GM18867 (cell line): Measurements from ENCODE around the gene LTK.

Source experiments
- ATAC-seq: cut with Tn5 transposase; IDR thresholded peaks from one replicate; pipeline ENCODE4 v1.9.1; 2021; ENCODE audit warnings: mild to moderate bottlenecking, moderate library complexity; ENCODE audit not compliant: unreplicated experiment

LTK gene

DNA sequence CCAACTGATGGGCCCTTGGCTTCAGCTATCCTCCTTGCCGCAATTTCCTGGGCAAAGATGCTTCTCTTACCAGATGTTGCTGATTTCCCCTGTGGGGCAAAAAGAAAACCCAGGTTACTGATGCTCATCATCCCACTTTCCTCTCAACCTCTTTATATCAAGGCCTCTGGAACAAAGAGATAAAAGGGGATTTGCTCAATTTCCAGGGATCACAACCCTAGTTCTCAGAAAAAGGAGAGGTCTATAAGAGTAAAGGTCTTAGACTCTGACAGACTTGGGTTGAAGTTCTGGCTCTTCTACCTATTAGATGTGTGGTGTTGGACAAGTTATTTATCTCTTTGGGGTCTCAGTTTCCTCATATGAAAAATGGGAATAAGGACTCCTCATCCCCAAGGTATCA lies 21.9 kb upstream of the LTK start:
- no peak for ATAC-seq

DNA sequence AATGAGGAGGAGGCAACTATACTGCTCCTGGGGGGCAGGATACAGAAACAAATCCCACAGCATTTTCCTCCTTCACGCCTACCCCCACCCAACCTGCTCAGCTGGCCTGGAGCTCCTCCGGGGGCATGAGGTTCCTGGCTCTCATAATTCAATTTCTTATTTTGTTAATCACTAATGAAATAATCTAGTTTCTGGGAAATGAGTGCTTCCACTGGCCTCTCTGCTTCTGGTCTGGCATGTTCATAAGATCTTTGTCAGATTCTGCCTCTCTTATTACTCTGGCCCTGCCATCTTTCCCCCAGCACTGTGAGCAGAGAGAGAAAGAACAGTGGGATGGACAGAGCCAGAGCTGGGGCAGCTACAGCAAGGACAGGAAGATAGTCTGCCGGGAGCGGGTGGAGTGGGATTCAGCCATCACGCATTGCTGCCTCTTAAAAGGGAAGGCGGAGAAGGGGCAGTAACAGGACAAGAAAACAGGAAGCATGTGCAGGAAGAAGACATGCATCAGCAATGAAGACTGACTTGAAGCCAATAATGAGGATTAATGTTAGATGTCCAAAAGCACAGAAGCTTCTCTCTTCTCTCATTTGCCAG lies 16.8 kb upstream of the LTK start:
- no peak for ATAC-seq

DNA sequence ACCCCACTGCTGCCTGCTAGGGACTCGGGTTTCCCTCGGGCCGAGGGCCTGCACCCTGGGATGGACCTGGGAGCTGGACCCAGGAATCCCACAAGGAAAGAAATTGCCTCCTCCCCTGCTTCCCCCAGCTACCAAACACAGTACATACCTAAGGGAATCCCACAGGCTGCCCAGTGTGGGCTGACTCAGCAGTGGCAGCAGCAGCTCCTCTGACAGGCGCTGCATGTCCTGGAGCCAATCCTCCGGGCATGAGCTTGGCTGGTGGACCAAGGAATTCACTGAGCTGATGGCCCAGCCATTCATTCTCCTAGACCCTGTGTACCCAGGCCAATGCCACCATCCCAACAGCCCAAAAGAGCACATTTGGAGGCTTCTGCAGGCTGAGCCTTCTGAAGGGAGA lies 9.5 kb upstream of the LTK start:
- no peak for ATAC-seq

DNA sequence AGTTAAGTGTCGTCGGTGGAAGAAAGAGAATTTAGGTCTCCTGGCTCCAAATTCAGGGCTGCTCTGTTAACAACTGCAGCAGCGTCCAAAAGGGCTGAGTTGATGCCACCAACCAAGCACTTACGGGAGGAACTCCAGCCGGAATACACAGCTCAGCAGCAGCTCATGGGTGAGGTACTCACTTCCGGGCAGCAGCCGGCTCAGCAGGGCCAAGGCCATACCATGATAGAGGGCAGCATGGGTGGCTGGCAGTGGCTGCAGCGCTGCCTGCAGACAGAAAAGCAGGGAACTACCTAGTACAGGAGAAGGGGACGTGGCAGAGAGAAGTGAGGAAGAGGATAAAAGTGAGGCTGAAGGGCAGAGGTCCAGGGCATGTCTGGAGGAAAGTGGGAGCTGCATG lies 8.0 kb upstream of the LTK start:
- no peak for ATAC-seq

DNA sequence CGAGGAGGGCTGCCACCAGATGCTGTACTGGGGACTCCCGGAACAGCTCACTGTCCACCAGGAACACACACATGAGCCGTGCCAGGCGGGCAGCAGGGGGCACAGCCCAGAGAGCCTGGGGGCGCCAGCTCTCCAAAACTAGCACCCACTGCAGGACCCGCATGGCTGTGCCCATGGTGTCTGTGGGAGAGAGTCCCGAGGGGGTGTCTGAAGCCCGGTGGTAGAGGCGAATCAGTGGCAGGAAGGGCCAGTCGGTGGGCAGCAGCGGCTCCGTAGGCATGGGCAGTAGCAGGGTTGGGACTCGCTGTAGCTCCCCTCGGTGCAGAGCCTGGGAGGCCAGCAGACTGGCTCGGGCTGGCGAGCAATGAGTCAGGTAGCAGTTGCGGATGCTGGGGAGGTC lies 7.0 kb upstream of the LTK start:
- ATAC-seq, result no peak

DNA sequence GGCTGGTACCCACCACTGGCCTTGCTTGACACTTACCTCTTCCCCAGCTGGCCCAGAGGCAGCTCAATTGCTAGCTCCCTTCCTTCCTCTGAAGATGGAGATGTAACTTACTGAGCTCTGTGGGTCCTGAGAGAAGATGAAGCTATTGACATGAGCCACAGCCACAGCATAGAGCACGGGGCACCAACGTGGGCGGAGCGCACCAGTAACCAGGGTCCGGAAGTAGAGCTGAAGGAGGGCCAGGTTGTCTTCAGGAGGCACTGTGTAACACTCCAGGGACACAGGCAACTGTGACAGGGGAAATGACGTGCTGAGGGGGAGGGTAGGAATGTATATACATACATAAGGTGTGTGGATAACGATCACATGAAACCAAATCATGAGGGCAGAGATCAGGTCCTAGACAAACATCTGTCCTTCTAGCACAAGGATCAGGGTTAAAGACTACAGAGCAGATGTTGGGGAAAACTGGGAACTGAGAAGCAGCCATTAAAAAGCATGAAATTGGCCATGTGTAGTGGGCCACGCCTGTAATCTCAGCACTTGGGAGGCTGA lies 4.3 kb upstream of the LTK start:
- no peak for ATAC-seq

DNA sequence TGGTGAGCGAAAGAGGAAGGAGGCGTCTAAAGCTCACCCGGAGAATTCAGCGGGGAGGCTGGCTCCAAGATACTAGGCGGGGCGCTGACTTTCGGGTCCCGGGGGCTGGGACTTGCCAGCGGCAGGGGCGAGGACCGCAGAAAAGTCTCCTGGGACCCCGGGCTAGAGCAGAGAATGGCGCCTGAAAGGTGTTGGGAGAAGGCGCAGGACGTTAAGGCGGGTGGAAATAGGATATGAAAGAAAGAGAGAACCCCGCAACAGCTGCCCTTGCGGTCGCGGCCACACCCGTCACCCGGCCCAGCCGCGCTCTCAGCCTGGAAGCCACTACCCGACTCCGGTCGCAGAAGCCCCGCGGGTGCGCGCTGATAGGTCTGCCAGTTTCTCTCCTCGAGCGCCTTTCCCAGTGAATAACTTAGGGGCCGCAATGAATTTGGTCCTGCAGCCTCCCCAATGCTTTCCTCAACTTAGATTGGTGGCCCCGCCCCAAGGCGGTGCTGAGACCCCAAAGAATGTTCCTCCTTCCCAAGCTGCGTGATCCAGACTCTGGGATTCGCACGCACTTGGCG lies 604 bp downstream of the LTK start:
- ATAC-seq, result no peak

DNA sequence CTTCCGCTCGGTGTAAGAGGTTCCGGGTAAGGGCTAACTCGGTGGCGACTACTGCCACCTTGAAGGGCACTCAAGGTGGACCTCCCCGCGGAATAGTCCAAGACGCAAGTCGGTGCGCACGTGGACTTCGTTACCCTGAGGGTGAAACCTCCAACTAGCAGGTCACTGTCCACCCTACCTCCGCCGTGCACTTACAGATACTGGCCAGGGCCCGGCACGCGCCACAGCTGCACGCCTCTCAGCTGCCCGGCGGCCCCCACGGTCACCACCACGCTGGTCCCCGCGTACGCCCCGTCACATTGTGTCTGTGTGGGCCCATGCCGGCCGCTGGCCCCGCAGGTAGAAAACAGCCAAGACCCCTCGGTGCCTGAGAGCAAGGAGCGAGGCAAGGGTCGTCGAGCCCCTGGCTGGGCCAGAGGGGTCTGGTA lies 1.1 kb downstream of the LTK start:
- ATAC-seq, result no peak

DNA sequence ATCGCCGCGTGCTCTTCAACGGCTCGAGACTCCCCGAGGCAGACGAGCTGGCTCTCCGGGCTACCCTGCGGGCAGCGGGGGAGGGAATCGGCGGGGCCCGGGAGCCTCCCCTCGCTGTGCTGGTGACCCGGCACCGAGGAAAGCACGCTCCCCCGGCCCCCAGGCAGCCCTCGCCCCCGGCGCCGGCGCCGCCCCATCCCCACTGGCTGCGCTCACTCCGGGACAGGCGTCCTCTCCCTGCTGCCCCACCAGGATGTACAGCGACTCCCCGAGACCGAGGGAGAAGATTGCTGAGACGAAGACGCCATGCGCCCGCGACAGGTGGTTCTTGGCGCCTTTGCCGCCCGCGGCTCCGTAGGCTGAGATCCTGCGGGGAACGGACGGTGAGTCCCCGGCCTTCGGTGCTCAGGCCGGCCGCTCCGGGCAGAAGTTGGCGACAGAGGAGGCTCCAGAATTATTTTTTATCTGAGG lies 1.7 kb downstream of the LTK start:
- ATAC-seq, result no peak

DNA sequence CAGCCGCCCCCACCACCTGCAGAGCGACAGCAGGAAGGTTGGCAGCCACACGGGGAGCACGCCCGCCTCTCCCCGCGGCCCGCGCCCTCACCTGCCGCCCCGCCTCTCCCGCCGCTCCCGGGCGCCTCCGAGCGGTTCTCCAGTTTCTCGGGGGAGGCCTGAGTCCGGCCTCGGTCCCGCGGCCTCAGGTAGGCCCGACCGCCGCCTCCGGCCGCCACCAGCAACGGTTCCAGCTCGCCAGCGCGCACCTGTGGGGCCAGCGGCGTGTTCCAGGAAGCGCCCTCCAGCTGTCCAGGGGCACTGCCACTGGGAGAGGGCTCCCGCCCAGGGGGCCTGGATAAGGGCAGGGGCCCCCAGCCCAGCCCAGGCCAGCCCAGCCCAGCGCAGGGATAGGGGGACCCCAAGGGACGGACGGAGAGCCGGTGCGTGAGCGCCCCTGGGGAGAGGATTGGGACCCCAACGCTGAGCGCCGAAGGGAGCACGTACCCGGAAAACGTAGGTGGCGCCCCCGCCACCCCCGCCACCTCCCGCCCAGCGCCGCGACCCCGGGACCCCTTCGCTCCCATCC lies 2.2 kb downstream of the LTK start:
- no peak for ATAC-seq

DNA sequence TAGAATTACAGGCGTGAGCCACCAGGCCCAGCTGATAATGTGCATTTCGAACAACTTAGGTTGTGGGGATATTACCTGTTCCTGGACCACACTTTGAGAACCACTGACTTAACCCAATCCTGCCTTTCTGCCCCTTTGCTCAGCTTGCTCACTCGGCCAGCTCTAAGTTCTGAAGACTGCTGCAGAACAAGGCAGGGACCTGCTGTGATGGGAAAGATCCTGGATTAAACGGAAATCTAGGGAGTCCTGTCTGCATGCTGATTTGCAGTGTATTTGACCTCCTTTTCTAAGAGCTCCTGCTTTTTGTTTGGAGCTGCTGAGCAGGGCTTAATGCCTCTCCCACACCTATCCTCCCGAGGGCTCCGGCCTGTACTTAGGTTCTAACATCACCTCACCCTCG lies 2.9 kb downstream of the LTK start:
- no peak for ATAC-seq

DNA sequence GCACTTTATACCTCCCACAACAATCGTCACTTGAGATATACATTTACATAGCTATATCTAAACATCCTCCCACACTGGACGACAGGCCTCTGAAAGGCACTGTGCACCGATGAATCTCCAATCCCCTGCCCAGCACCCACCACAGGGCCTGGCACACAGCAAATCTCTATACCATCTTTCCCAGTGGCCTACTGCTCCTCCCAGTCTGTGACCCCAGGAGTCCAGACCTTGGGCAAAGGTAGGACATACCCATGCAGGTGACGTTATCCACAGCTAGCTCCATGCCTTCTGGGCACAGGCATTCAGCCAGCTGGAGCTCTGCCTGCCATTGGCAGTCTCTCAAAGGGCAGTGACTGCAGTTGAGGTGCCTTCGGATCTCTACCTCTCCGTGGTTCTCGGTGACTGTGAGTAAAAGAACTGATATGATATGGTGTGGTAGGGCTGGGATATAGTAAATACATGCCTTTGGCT lies 5.8 kb downstream of the LTK start:
- ATAC-seq, result no peak

DNA sequence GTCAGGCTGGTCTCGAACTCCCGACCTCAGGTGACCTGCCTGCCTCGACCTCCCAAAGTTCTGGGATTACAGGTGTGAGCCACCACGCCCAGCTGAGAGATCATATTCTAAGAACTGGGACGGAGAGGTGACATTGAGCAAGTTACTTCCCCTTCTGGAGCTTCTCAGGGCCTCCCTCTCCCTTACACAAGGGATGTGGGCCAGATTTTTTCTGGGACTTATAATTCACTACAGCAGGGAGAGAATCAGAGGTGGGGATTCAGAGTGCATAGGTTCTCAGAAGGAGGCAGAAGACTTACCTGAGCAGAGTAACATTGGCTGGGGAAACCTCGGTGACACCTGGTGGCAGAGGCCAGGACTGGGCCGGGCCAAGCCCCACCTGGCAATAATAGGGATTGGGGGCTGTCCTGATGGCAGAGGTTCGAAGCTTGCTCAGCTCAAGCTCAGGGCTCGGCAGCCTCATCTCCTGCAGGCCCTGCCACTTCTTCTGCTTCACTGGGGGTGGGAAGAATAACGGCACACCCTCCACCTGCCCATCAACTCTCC lies 6.8 kb downstream of the LTK start:
- no peak for ATAC-seq

DNA sequence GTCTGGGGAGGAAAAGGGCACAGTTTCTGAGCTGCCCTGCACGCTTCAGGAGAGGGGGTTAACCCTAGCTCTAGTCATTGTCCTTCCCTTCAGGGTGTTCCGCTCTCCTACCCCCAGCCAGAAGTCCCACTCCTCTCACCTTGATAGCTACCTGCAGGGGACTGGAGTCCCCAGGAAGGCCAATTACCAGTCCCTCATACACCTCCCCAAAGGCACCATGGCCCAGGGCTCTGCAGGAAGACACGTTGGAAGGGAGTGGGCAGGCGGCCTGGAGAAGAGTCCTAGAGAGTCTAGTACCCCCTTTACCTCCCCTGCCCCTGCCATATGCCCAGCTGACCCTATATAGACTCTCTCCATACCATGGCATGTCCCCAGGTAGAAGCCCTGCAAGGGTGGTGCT lies 7.9 kb downstream of the LTK start:
- ATAC-seq, result no peak

DNA sequence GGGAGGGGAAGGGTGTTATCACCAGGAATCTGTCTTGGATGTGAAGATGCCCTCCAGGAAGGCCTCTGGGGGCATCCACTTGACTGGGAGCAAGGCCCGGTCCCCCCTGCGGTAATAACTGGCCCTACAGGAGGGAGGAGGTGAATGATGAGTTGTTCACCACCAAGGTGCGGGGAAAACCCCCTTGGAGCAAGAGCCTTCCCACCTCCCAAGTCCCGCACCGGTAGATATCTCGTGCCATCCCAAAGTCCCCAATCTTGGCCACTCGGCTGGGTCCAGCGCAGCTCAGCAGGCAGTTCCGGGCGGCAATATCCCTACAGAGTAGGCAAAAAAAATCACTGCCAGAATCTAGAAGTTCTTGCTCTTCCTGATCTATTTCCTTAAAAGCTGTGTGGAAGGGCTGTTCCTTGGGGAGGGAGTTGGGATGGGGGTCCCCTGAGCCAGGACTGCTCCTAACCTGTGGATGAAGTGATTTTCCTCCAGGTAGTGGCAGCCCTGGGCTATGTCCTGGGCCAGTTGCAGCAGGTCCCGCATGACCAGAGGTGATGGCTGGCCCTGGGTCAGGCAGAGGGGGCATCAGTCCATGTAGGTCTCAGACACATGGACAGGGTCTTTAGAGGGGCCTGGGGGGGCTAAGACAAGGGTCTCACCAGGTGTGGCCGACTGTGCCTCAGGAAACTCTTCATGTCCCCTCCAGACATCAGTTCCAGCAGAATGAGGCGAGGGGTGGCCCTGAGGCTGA lies 8.7 kb downstream of the LTK start:
- ATAC-seq, result no peak

DNA sequence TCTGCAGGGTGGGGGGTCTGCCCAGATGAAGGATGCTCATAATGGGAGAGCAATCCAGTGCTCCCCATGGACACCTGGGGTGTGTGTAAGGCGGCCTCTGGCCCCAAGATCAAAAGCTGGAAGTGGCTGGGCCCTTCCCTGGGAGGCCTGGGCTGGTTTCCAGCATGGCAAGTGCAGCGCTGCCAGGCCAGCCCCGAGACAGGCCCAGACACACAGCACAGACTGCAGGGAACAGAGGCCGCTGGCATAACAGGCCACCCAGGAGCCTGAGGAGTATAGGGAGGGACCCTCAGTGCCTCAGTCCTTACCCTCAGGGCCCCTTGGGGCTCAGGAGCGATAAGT lies 10.0 kb downstream of the LTK start:
- ATAC-seq, result no peak

DNA sequence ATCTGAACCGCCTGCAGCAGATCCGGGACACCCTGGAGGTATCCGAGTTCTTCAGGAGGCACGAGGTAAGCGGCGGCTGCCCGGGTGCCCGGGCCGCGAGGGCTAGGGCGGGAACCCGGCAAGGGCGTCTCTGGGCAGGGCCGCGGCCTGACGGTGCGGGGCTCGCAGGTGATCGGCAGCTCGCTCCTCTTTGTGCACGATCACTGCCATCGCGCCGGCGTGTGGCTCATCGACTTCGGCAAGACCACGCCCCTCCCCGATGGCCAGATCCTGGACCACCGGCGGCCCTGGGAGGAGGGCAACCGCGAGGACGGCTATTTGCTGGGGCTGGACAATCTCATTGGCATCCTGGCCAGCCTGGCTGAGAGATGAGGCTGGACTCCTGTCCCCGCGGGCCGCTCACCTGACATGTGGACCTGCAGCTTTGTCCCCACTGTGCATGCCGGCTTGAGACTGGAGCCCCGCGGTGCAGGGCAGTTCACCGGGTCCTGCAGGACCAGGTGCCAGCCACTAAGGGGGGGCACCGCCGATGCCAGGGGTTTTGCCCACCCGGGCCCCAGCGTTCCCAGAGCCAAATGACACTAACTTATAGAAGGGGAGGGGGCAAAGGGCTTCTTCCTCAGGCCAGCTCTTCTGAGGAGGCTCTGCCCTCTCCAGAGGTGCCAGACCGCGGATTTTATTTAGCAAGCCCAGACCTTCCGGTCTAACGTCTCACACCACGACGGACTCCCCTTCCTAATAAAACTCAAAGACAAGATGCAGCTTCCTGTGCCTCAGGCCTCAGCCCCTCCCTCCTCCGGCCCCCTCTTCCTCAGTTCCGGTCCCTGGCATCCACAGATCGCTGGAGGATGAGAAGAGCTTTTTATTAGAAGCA lies 10.6 kb downstream of the LTK start:
- no peak for ATAC-seq

DNA sequence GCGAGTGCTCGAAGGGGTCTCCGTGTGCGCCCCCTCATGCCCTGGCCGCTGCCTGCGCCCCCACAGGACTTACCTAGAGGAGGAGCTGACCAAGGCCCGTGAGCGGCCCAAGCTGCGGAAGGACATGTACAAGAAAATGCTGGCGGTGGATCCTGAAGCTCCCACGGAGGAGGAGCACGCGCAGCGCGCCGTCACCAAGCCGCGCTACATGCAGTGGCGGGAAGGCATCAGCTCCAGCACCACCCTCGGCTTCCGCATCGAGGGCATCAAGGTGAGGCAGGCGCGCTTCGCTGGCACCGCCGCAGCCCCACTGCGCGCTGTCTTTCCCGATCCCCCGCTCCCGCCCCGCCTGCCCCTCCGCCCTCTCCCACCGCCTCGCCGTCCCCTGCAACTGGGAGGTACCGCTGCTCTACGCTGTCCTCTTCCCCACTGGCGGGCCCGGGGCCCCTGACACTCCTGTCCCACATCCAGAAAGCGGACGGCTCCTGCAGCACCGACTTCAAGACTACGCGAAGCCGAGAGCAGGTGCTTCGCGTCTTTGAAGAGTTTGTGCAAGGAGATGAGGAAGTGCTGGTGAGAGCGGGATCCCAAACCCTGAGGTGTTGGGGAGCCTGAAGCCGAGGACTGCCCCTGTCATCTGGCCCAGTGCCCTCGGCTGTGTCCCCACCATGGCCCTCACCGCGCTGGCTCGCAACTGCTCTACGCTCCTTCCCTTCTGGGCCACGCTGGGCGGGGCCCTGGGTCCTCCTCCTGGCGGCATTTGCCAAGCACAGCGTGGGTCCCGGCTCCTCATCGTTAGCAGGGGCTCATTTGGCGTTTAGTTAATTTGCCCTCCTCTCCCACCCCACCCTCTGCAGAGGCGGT lies 11.5 kb downstream of the LTK start:
- ATAC-seq, result no peak

DNA sequence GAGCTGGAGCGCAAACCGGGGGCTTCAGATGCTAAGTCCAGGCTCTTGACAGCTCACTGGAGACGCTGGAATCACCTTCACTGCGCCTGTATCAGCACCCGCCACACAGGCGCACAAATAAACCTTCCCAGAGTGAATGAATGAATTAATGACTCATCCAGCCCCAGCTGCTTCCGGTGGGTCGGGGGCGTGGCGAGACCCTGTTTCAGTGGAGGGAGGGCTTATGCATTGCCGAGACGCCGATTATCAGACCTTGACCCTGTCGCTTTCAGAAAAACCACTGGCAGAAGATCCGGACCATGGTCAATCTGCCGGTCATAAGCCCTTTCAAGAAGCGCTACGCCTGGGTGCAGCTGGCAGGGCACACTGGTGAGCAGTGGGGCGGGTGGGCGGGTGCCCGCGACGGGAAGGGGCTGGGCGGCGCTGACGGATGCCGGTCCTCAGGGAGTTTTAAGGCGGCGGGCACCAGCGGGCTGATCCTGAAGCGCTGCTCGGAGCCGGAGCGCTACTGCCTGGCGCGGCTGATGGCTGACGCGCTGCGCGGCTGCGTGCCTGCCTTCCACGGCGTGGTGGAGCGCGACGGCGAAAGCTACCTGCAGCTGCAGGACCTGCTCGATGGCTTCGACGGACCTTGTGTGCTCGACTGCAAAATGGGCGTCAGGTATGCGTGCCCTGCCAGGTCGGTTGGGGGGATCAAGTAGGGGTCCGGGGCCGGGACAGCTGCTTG lies 12.3 kb downstream of the LTK start:
- ATAC-seq, result no peak
